H9 (cell line): Measurements from ENCODE around the gene CLPTM1L. TPM values are rescaled to one million over a fixed set of nuclear protein-coding genes. Genes with fewer than 3 reads are reported as not detected.

ENCODE experiments used
- DNase-seq: peaks from one replicate; pipeline ENCODE4 v3.0.0-alpha.2; 2017
- H2AFZ ChIP-seq: one replicate; pipeline ENCODE4 v1.6.1; 2013; ENCODE audit warnings: mild to moderate bottlenecking, low read length, control low read depth, moderate library complexity
- H2AK5ac ChIP-seq: 2 replicates; pipeline ENCODE4 v1.6.1; 2013; ENCODE audit warnings: low read length, control low read depth, mixed read lengths; ENCODE audit not compliant: insufficient read length
- H2BK120ac ChIP-seq: one replicate; pipeline ENCODE4 v1.6.1; 2013; ENCODE audit warnings: low read depth, mild to moderate bottlenecking, low read length, control low read depth, inconsistent platforms; ENCODE audit not compliant: poor library complexity, severe bottlenecking
- H2BK12ac ChIP-seq: 2 replicates; pipeline ENCODE4 v1.6.1; 2013; ENCODE audit warnings: low read length, control low read depth, mixed read lengths, low read depth; ENCODE audit not compliant: insufficient read length
- H2BK15ac ChIP-seq: 2 replicates; pipeline ENCODE4 v1.6.1; 2013; ENCODE audit warnings: low read depth, low read length, control low read depth
- H2BK20ac ChIP-seq: one replicate; pipeline ENCODE4 v1.6.1; 2013; ENCODE audit warnings: low read depth, mild to moderate bottlenecking, low read length, control low read depth, inconsistent platforms; ENCODE audit not compliant: poor library complexity, severe bottlenecking
- H2BK5ac ChIP-seq: 2 replicates; pipeline ENCODE4 v1.6.1; 2013; ENCODE audit warnings: low read length, control low read depth, mixed read lengths; ENCODE audit not compliant: insufficient read length
- H3K14ac ChIP-seq: 2 replicates; pipeline ENCODE4 v1.6.1; 2013; ENCODE audit warnings: low read length, control low read depth; ENCODE audit not compliant: insufficient read depth
- H3K18ac ChIP-seq: 2 replicates; pipeline ENCODE4 v1.6.1; 2013; ENCODE audit warnings: low read depth, mild to moderate bottlenecking, mixed read lengths, low read length, control low read depth; ENCODE audit not compliant: insufficient read length
- H3K23ac ChIP-seq: 2 replicates; pipeline ENCODE4 v1.6.1; 2013; ENCODE audit warnings: low read length, control low read depth, mixed read lengths, low read depth; ENCODE audit not compliant: insufficient read length
- H3K23me2 ChIP-seq: 2 replicates; pipeline ENCODE4 v1.6.1; 2013; ENCODE audit warnings: low read depth, mild to moderate bottlenecking, mixed read lengths, low read length, control low read depth; ENCODE audit not compliant: insufficient read length, poor library complexity, severe bottlenecking
- H3K27ac ChIP-seq: 2 replicates; pipeline ENCODE4 v1.5.1; 2013; ENCODE audit warnings: low read length, control low read depth, mixed read lengths, low read depth; ENCODE audit not compliant: insufficient read length
- H3K27me3 ChIP-seq: 2 replicates; pipeline ENCODE4 v1.6.1; 2013; ENCODE audit warnings: low read length, control low read depth, inconsistent platforms; ENCODE audit not compliant: insufficient read depth
- H3K4ac ChIP-seq: 2 replicates; pipeline ENCODE4 v1.6.1; 2013; ENCODE audit warnings: low read depth, mild to moderate bottlenecking, control low read depth, inconsistent platforms, low read length, moderate library complexity
- H3K4me1 ChIP-seq: 2 replicates; pipeline ENCODE4 v1.6.1; 2013; ENCODE audit warnings: low read length, control low read depth, inconsistent platforms; ENCODE audit not compliant: insufficient read depth
- H3K4me2 ChIP-seq: 2 replicates; pipeline ENCODE4 v1.6.1; 2013; ENCODE audit warnings: low read length, control low read depth, mixed read lengths; ENCODE audit not compliant: insufficient read length, insufficient read depth
- H3K56ac ChIP-seq: 2 replicates; pipeline ENCODE4 v1.6.1; 2013; ENCODE audit warnings: low read depth, mild to moderate bottlenecking, mixed read lengths, low read length, control low read depth; ENCODE audit not compliant: insufficient read length
- H3K79me1 ChIP-seq: 2 replicates; pipeline ENCODE4 v1.6.1; 2013; ENCODE audit warnings: low read depth, mild to moderate bottlenecking, moderate library complexity, low read length, control low read depth, inconsistent platforms; ENCODE audit not compliant: insufficient read depth, poor library complexity, severe bottlenecking
- H3K79me2 ChIP-seq: 2 replicates; pipeline ENCODE4 v1.6.1; 2013; ENCODE audit warnings: low read length, control low read depth, inconsistent platforms; ENCODE audit not compliant: insufficient read depth
- H3K9ac ChIP-seq: 2 replicates; pipeline ENCODE4 v1.6.1; 2013; ENCODE audit warnings: low read length, control low read depth, mixed read lengths; ENCODE audit not compliant: insufficient read length; ENCODE audit errors: extremely low read depth
- H3K9me3 ChIP-seq: one replicate; pipeline ENCODE4 v1.6.1; 2013; ENCODE audit warnings: low read depth, low read length, inconsistent platforms; ENCODE audit not compliant: control insufficient read depth
- H3T11ph ChIP-seq: one replicate; pipeline ENCODE4 v1.6.1; 2013; ENCODE audit warnings: mild to moderate bottlenecking, low read length, control low read depth, inconsistent platforms
- H4K20me1 ChIP-seq: one replicate; pipeline ENCODE4 v1.6.1; 2013; ENCODE audit not compliant: control insufficient read depth, insufficient read length, insufficient read depth
- H4K5ac ChIP-seq: 2 replicates; pipeline ENCODE4 v1.6.1; 2013; ENCODE audit warnings: low read depth, mild to moderate bottlenecking, mixed read lengths, low read length, control low read depth; ENCODE audit not compliant: insufficient read length
- H4K8ac ChIP-seq: replicated peaks from 2 replicates; pipeline ENCODE4 v1.6.1; 2013; ENCODE audit warnings: low read length, control low read depth, mixed read lengths, low read depth; ENCODE audit not compliant: insufficient read length
- H4K91ac ChIP-seq: 2 replicates; pipeline ENCODE4 v1.6.1; 2013; ENCODE audit warnings: low read depth, mild to moderate bottlenecking, moderate library complexity, mixed read lengths, low read length, control low read depth; ENCODE audit not compliant: insufficient read length
- H3K27ac Mint-ChIP-seq, 3 experiments: 2 replicates in 2 of 3; 3 replicates in 1 of 3; pipeline ENCODE4 v1.8.0; 2020 to 2021; ENCODE audit warnings: mixed read lengths in 3 of 3, mild to moderate bottlenecking in 1 of 3, moderate library complexity in 1 of 3
- H3K27me3 Mint-ChIP-seq: 2 replicates; pipeline ENCODE4 v1.8.0; 2021; ENCODE audit warnings: low read depth, mild to moderate bottlenecking, moderate library complexity, mixed read lengths
- H3K36me3 Mint-ChIP-seq, 3 experiments: 2 replicates in 2 of 3; 3 replicates in 1 of 3; pipeline ENCODE4 v1.8.0; 2020 to 2021; ENCODE audit warnings: low read depth in 3 of 3, mixed read lengths in 3 of 3; ENCODE audit not compliant: insufficient read depth in 1 of 3
- H3K4me1 Mint-ChIP-seq, 2 experiments: 2 replicates each; pipeline ENCODE4 v1.8.0; 2020; ENCODE audit warnings: mixed read lengths in 2 of 2
- H3K4me3 Mint-ChIP-seq, 2 experiments: 2 replicates in 1 of 2; 3 replicates in 1 of 2; pipeline ENCODE4 v1.8.0; 2020 to 2021; ENCODE audit warnings: mild to moderate bottlenecking in 2 of 2, mixed read lengths in 2 of 2, moderate library complexity in 1 of 2
- H3K9me3 Mint-ChIP-seq, 2 experiments: 2 replicates in 1 of 2; 3 replicates in 1 of 2; pipeline ENCODE4 v1.8.0; 2020; ENCODE audit warnings: mild to moderate bottlenecking in 2 of 2, mixed read lengths in 2 of 2, moderate library complexity in 1 of 2
- WGBS: extraction: QIAGEN DNeasy Blood & Tissue Kit; methylation state at CpG from one replicate; pipeline ENCODE4 v1.1.7; 2013; ENCODE audit warnings: missing lambda C conversion rate, low lambda C conversion rate, mixed read lengths; ENCODE audit not compliant: insufficient read length; ENCODE audit errors: extremely low coverage; 5-methylcytosine and 5-hydroxymethylcytosine counted together
- total RNA-seq: library from RNA; stranded (reverse); gene quantifications from 2 replicates; pipeline ENCODE4 v1.2.1, GENCODE V29; 2021
- TF ChIP-seq, protein P1 (sequence below): fragments of 200-600 bp; sonication (generic); conservative IDR thresholded peaks from 3 replicates; pipeline ENCODE4 v1.8.0; 2021; ENCODE audit warnings: antibody characterized with exemption, mild to moderate bottlenecking

Gene CLPTM1L
- total RNA-seq, 1 experiment from 2014 or later: 108 TPM

DNA sequence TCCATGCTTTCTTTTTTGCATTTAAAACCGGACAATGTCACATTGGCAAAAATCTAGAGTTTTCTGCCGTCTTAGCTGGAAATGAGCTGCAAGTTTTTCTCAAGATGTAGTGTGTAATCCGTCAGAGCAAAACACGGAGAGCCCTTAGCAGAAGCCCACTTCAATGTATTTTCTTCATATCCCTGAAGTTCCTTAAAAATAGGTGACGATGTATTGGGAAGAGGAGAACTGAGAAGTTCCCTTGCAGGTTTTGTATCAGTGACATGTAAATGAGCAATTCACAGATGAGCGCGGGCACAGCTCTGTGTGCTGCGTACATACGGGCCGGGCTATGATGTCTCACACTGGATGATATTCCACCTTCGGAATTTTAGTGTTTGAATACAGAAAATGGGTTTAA is 14.8 kb upstream of the CLPTM1L start:
- no peak overlapping the region for H4K5ac ChIP-seq
- TF ChIP-seq, protein P1, sequence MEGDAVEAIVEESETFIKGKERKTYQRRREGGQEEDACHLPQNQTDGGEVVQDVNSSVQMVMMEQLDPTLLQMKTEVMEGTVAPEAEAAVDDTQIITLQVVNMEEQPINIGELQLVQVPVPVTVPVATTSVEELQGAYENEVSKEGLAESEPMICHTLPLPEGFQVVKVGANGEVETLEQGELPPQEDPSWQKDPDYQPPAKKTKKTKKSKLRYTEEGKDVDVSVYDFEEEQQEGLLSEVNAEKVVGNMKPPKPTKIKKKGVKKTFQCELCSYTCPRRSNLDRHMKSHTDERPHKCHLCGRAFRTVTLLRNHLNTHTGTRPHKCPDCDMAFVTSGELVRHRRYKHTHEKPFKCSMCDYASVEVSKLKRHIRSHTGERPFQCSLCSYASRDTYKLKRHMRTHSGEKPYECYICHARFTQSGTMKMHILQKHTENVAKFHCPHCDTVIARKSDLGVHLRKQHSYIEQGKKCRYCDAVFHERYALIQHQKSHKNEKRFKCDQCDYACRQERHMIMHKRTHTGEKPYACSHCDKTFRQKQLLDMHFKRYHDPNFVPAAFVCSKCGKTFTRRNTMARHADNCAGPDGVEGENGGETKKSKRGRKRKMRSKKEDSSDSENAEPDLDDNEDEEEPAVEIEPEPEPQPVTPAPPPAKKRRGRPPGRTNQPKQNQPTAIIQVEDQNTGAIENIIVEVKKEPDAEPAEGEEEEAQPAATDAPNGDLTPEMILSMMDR: no peak
- H2AK5ac ChIP-seq: no peak overlapping the region
- H2AFZ ChIP-seq: no peak overlapping the region
- no peak overlapping the region for H2BK12ac ChIP-seq
- H3K14ac ChIP-seq: no peak overlapping the region
- no peaks in the 10 kb centered on the region for H4K20me1 ChIP-seq
- H3K23ac ChIP-seq: no peak overlapping the region
- no peaks in the 10 kb centered on the region for H3K79me2 ChIP-seq
- no peak overlapping the region for H3K27ac ChIP-seq
- Mint-ChIP-seq H3K27ac (no peak overlapping the region), H3K9me3 (no peaks in the 10 kb centered on the region), H3K36me3 (no peaks in the 10 kb centered on the region), H3K27me3 (peaks cover 25% of the 10 kb centered on the region), H3K4me3 (no peak overlapping the region), H3K4me1 (peaks cover 8 to 13% of the 10 kb centered on the region in 2 experiments)
- no peaks in the 10 kb centered on the region for H3K23me2 ChIP-seq
- H2BK5ac ChIP-seq: no peak overlapping the region
- H3K4me1 ChIP-seq: no peaks in the 10 kb centered on the region; the same call in 1 of the 2 replicates
- no peaks in the 10 kb centered on the region for H3K79me1 ChIP-seq
- H4K8ac ChIP-seq: no peak overlapping the region
- H3K4me2 ChIP-seq: no peak overlapping the region
- no peak overlapping the region for H3K18ac ChIP-seq
- no peak overlapping the region for H3K56ac ChIP-seq
- no CpG with 5 or more reads among the region's 11 CpGs for WGBS
- no peak overlapping the region for H2BK15ac ChIP-seq
- H3K27me3 ChIP-seq: no peaks in the 10 kb centered on the region
- no peak overlapping the region for H2BK20ac ChIP-seq
- no peak overlapping the region for H3K4ac ChIP-seq
- no peak overlapping the region for H3T11ph ChIP-seq
- H4K91ac ChIP-seq: no peak overlapping the region
- no peak overlapping the region for H3K9ac ChIP-seq
- H2BK120ac ChIP-seq: no peak overlapping the region
- H3K9me3 ChIP-seq: no peaks in the 10 kb centered on the region
- DNase-seq: no peak
